ENCODE measurements around the gene PCDHGB4. TPM values are rescaled to one million over a fixed set of nuclear protein-coding genes. Genes with fewer than 3 reads are reported as not detected.
"Not testable (repeated sequence)": the region's sequence is repeated elsewhere in the genome, so short reads cannot be mapped to it uniquely, and the experiment has no call there.

The PCDHGB4 gene
- total RNA-seq, 5 donors from 2014 or later (not counting 1 experiment from before 2014, with no cell fraction given) = 0.09 to 0.29 (median 0.19) TPM

DNA sequence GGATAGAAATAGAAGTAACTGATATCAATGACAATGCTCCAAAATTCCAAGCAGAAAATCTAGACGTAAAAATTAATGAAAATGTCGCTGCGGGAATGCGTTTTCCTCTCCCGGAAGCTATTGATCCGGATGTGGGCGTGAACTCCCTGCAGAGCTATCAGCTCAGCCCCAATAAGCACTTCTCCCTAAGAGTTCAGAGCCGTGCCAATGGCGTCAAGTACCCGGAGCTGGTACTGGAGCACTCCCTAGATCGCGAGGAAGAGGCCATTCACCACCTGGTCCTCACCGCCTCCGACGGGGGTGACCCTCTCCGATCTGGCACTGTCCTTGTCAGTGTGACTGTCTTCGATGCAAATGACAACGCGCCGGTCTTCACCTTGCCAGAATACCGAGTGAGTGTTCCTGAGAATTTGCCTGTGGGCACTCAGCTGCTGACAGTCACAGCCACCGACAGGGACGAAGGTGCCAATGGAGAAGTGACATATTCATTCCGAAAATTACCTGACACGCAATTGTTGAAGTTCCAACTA is 26.1 kb downstream of the PCDHGB4 start:
- Histone ChIP-seq H3K36me3 (ENCODE audit: control insufficient read depth in 2 of 2, extremely low read depth in 1 of 2, insufficient read depth in 1 of 2, low read length in 1 of 2) (no peaks in the 10 kb centered on the region), H3K27ac (ENCODE audit: low read length) (no peak overlapping the region), H3K27me3 (replicated peaks in 1 of 2; ENCODE audit: control insufficient read depth in 2 of 2, extremely low read depth in 1 of 2, insufficient read depth in 2 of 2, low read length in 1 of 2) (peaks cover 21 to 62% of the 10 kb centered on the region in 2 experiments), H3K4me1 (ENCODE audit: control insufficient read depth in 1 of 2, extremely low read depth in 1 of 2, insufficient read depth in 2 of 2, low read length in 2 of 2) (peaks cover 0 to 18% of the 10 kb centered on the region in 2 experiments), H3K9me3 (no peaks in the 10 kb centered on the region), H3K4me3 (ENCODE audit: control insufficient read depth in 1 of 2, extremely low read depth in 1 of 2, low read length in 1 of 2) (peak overlapping the region; percentile 41 to 68)
- H3K9me3 Mint-ChIP-seq = peaks cover 20 to 25% (median 25%) of the 10 kb centered on the region in 3 donors
- H3K36me3 Mint-ChIP-seq = peaks cover 21% of the 10 kb centered on the region
- peak overlapping the region in 1 of 2 donors; percentile 34 for H3K27ac Mint-ChIP-seq
- CTCF ChIA-PET = interaction anchor here (0.6 to 2.1 kb wide), 18 partner anchors 8 to 824 kb away, joined by 3 to 29 read pairs (median 5); partner anchors contain the start of genes PCDHGA11 (in 1 of the 2), PCDHGA12 (in 1 of the 2) and PCDHGB5 (in 1 of the 2)
- 25% methylated on average over 21 of the region's 25 CpGs for WGBS (ENCODE audit: insufficient coverage)
- H3K4me3 Mint-ChIP-seq = peak overlapping the region; percentile 77 to 85 (median 78)
- DNase-seq = no peak
- peaks cover 60 to 80% of the 10 kb centered on the region in 2 donors for H3K27me3 Mint-ChIP-seq
- POLR2A ChIA-PET = interaction anchor here in 1 of 2 donors (1.3 kb wide), 1 partner anchor 150 kb away, joined by 5 read pairs; no protein-coding TSS in a partner anchor
- peak in 1 of 4 experiments; percentile 21 for ATAC-seq (replicated peaks in 1 of 4)
- peaks cover 20 to 36% (median 23%) of the 10 kb centered on the region in 3 donors for H3K4me1 Mint-ChIP-seq

- DNase-seq; H3K36me3 ChIP-seq (ENCODE audit: control insufficient read depth in 2 of 2, extremely low read depth in 1 of 2, insufficient read depth in 1 of 2, low read length in 1 of 2); H3K4me3 ChIP-seq (ENCODE audit: control insufficient read depth in 1 of 2, extremely low read depth in 1 of 2, low read length in 1 of 2); POLR2A ChIA-PET; ATAC-seq (replicated peaks in 1 of 4); H3K9me3 ChIP-seq; H3K27ac Mint-ChIP-seq; H3K27ac ChIP-seq (ENCODE audit: low read length): not testable (repeated sequence)
- peaks cover 27 to 64% of the 10 kb centered on the region in 2 experiments for H3K27me3 ChIP-seq (replicated peaks in 1 of 2; ENCODE audit: control insufficient read depth in 2 of 2, extremely low read depth in 1 of 2, insufficient read depth in 2 of 2, low read length in 1 of 2)
- H3K4me3 Mint-ChIP-seq = peak overlapping the region in 1 of 3 donors; percentile 78
- H3K9me3 Mint-ChIP-seq = peaks cover 14 to 23% (median 22%) of the 10 kb centered on the region in 3 donors
- CTCF ChIA-PET = interaction anchor here (0.6 kb wide), 3 partner anchors 93 to 825 kb away, joined by 3 to 4 read pairs (median 3); no protein-coding TSS in a partner anchor
- 38% methylated on average over 41 of the region's 46 CpGs for WGBS (ENCODE audit: insufficient coverage)
- peaks cover 0 to 18% of the 10 kb centered on the region in 2 experiments for H3K4me1 ChIP-seq (ENCODE audit: control insufficient read depth in 1 of 2, extremely low read depth in 1 of 2, insufficient read depth in 2 of 2, low read length in 2 of 2)
- peaks cover 20 to 36% (median 23%) of the 10 kb centered on the region in 3 donors for H3K4me1 Mint-ChIP-seq
- H3K27me3 Mint-ChIP-seq = peaks cover 55 to 77% of the 10 kb centered on the region in 2 donors
- peaks cover 20% of the 10 kb centered on the region for H3K36me3 Mint-ChIP-seq
These were observed 27.2 kb downstream of the PCDHGB4 start for GRCh38 chr5:141414548-141415274.

- CTCF ChIA-PET = interaction anchor here in 1 of 2 donors (0.6 kb wide), 1 partner anchor 12 kb away, joined by 3 read pairs; no protein-coding TSS in a partner anchor
- POLR2A ChIA-PET; H3K27ac Mint-ChIP-seq; DNase-seq; H3K4me3 ChIP-seq (ENCODE audit: control insufficient read depth in 1 of 2, extremely low read depth in 1 of 2, low read length in 1 of 2); H3K9me3 ChIP-seq; ATAC-seq (replicated peaks in 1 of 4); H3K36me3 ChIP-seq (ENCODE audit: control insufficient read depth in 2 of 2, extremely low read depth in 1 of 2, insufficient read depth in 1 of 2, low read length in 1 of 2); H3K27ac ChIP-seq (ENCODE audit: low read length): not testable (repeated sequence)
- H3K9me3 Mint-ChIP-seq = peaks cover 13 to 23% (median 21%) of the 10 kb centered on the region in 3 donors
- peaks cover 55 to 76% of the 10 kb centered on the region in 2 donors for H3K27me3 Mint-ChIP-seq
- WGBS (ENCODE audit: insufficient coverage) = 12% methylated on average over 15 of the region's 24 CpGs
- peaks cover 20 to 36% (median 23%) of the 10 kb centered on the region in 3 donors for H3K4me1 Mint-ChIP-seq
- H3K4me3 Mint-ChIP-seq = peak overlapping the region in 1 of 3 donors; percentile 52
- Histone ChIP-seq H3K27me3 (replicated peaks in 1 of 2; ENCODE audit: control insufficient read depth in 2 of 2, extremely low read depth in 1 of 2, insufficient read depth in 2 of 2, low read length in 1 of 2) (peaks cover 26 to 62% of the 10 kb centered on the region in 2 experiments), H3K4me1 (ENCODE audit: control insufficient read depth in 1 of 2, extremely low read depth in 1 of 2, insufficient read depth in 2 of 2, low read length in 2 of 2) (peaks cover 0 to 18% of the 10 kb centered on the region in 2 experiments)
- H3K36me3 Mint-ChIP-seq = peaks cover 18% of the 10 kb centered on the region
These were observed 27.7 kb downstream of the PCDHGB4 start for GRCh38 chr5:141415275-141415618.

GRCh38 chr5:141417494-141418172 is 30.1 kb downstream of the PCDHGB4 start, which contains the start of gene PCDHGB7:
Gene PCDHGB7 (plus strand): TSS chr5:141417677. CDS start chr5:141417860, 183 bp downstream.
- Mint-ChIP-seq H3K27ac (peak within 1 kb of the TSS in 1 of 2 donors; percentile 76), H3K4me1 (peaks cover 23 to 40% (median 26%) of the 10 kb centered on the region in 3 donors), H3K9me3 (peaks cover 11 to 32% (median 31%) of the 10 kb centered on the region in 3 donors), H3K4me3 (peak within 1 kb of the TSS in 2 of 3 donors; percentile 49 to 50), H3K36me3 (peaks cover 24% of the 10 kb centered on the region), H3K27me3 (peaks cover 63 to 81% of the 10 kb centered on the region in 2 donors)
- not testable (repeated sequence) for H3K36me3 ChIP-seq (ENCODE audit: control insufficient read depth in 2 of 2, extremely low read depth in 1 of 2, insufficient read depth in 1 of 2, low read length in 1 of 2); H3K9me3 ChIP-seq; H3K27ac ChIP-seq (ENCODE audit: low read length)
- ATAC-seq (replicated peaks in 1 of 4) (peak in 3 of 4 experiments; percentile 50 to 56 (median 54)), DNase-seq (peak in 17 of 35 experiments; percentile 14 to 54 (median 24))
- peaks cover 0 to 26% of the 10 kb centered on the region in 2 experiments for H3K4me1 ChIP-seq (ENCODE audit: control insufficient read depth in 1 of 2, extremely low read depth in 1 of 2, insufficient read depth in 2 of 2, low read length in 2 of 2)
- ChIA-PET CTCF (interaction anchor here in 1 of 2 donors (0.6 to 1.8 kb wide), 3 partner anchors 11 to 22 kb away, joined by 4 to 6 read pairs (median 6); no protein-coding TSS in a partner anchor), POLR2A (interaction anchor here (0.6 kb wide), 2 partner anchors 116 to 186 kb away, joined by 3 to 7 read pairs; no protein-coding TSS in a partner anchor)
- H3K4me3 ChIP-seq (ENCODE audit: control insufficient read depth in 1 of 2, extremely low read depth in 1 of 2, low read length in 1 of 2) = peak within 1 kb of the TSS; percentile 4 to 40
- 16% methylated on average over 37 of the region's 47 CpGs for WGBS (ENCODE audit: insufficient coverage)
- peaks cover 32 to 68% of the 10 kb centered on the region in 2 experiments for H3K27me3 ChIP-seq (replicated peaks in 1 of 2; ENCODE audit: control insufficient read depth in 2 of 2, extremely low read depth in 1 of 2, insufficient read depth in 2 of 2, low read length in 1 of 2)

GRCh38 chr5:141419074-141419880 is 31.8 kb downstream of the PCDHGB4 start:
- Histone ChIP-seq H3K27ac (ENCODE audit: low read length) (no peak overlapping the region), H3K4me3 (ENCODE audit: control insufficient read depth in 1 of 2, extremely low read depth in 1 of 2, low read length in 1 of 2) (peak overlapping the region in 1 of 2 donors; percentile 35), H3K9me3 (peaks cover 2% of the 10 kb centered on the region), H3K36me3 (ENCODE audit: control insufficient read depth in 2 of 2, extremely low read depth in 1 of 2, insufficient read depth in 1 of 2, low read length in 1 of 2) (no peaks in the 10 kb centered on the region), H3K27me3 (replicated peaks in 1 of 2; ENCODE audit: control insufficient read depth in 2 of 2, extremely low read depth in 1 of 2, insufficient read depth in 2 of 2, low read length in 1 of 2) (peaks cover 27 to 64% of the 10 kb centered on the region in 2 experiments), H3K4me1 (ENCODE audit: control insufficient read depth in 1 of 2, extremely low read depth in 1 of 2, insufficient read depth in 2 of 2, low read length in 2 of 2) (peaks cover 0 to 15% of the 10 kb centered on the region in 2 experiments)
- POLR2A ChIA-PET = no interaction called here
- CTCF ChIA-PET = no interaction called here
- Mint-ChIP-seq H3K36me3 (peaks cover 23% of the 10 kb centered on the region), H3K4me1 (peaks cover 9 to 24% (median 14%) of the 10 kb centered on the region in 3 donors), H3K27ac (peak overlapping the region in 1 of 2 donors; percentile 62), H3K9me3 (peaks cover 4 to 35% (median 30%) of the 10 kb centered on the region in 3 donors), H3K4me3 (no peak overlapping the region), H3K27me3 (peaks cover 60 to 75% of the 10 kb centered on the region in 2 donors)
- WGBS (ENCODE audit: insufficient coverage) = 50% methylated on average over 73 of the region's 74 CpGs
- DNase-seq (no peak), ATAC-seq (replicated peaks in 1 of 4) (no peak)
